WERI-Rb-1 (cell line): ENCODE data around the gene WDR93.
"Not testable (repeated sequence)": the region's sequence is repeated elsewhere in the genome, so short reads cannot be mapped to it uniquely, and the experiment has no call there.

ENCODE experiments used
- DNase-seq: peaks from one replicate; pipeline ENCODE4 v3.0.0-alpha.2; 2020
- H3K27ac ChIP-seq: fragments of 250-450 bp; sonication (Bioruptor Pico); 2 replicates; pipeline ENCODE4 v1.5.1; 2020; ENCODE audit warnings: mild to moderate bottlenecking, moderate library complexity
- H3K27me3 ChIP-seq: fragments of 250-450 bp; sonication (Bioruptor Pico); 2 replicates; pipeline ENCODE4 v1.5.1; 2021; ENCODE audit warnings: mild to moderate bottlenecking, low read depth, moderate library complexity; ENCODE audit not compliant: insufficient read depth, severe bottlenecking
- H3K36me3 ChIP-seq: fragments of 250-450 bp; sonication (Bioruptor Pico); 2 replicates; pipeline ENCODE4 v1.5.1; 2020; ENCODE audit warnings: mild to moderate bottlenecking, moderate library complexity
- H3K4me3 ChIP-seq: 2 replicates; pipeline ENCODE4 v1.5.1; 2011; ENCODE audit warnings: low read depth, mild to moderate bottlenecking, control low read depth, low read length
- H3K9me3 ChIP-seq: fragments of 250-450 bp; sonication (Bioruptor Pico); 2 replicates; pipeline ENCODE4 v1.5.1; 2021; ENCODE audit warnings: mild to moderate bottlenecking, moderate library complexity; ENCODE audit not compliant: severe bottlenecking
- CTCF ChIP-seq: IDR thresholded peaks from 2 replicates; pipeline ENCODE4 v1.5.1; 2011; ENCODE audit warnings: low read depth, mild to moderate bottlenecking, control low read depth, inconsistent platforms, low read length

Gene WDR93

GRCh38 chr15:89781891-89782618, 91.4 kb downstream of the WDR93 start:
- H3K4me3 ChIP-seq: no peak overlapping the region

GRCh38 chr15:89782619-89782950, 92.0 kb downstream of the WDR93 start:
- H3K27me3 ChIP-seq, H3K4me3 ChIP-seq, H3K9me3 ChIP-seq, DNase-seq, H3K36me3 ChIP-seq: not testable (repeated sequence)
- H3K27ac ChIP-seq: peak overlapping the region; percentile 91

More at GRCh38 chr15:89781891-89782618, 91.4 kb downstream of the WDR93 start:
- TF ChIP-seq CTCF: no peak
- no peak for DNase-seq
- Histone ChIP-seq H3K27ac (no peak overlapping the region), H3K9me3 (no peaks in the 10 kb centered on the region), H3K36me3 (no peaks in the 10 kb centered on the region), H3K27me3 (no peaks in the 10 kb centered on the region)

GRCh38 chr15:89783111-89783860, 92.7 kb downstream of the WDR93 start:
- peak overlapping the region; percentile 91 for H3K27ac ChIP-seq
- peak; percentile 97 for DNase-seq
- TF ChIP-seq CTCF: no peak

GRCh38 chr15:89783861-89784685, 93.5 kb downstream of the WDR93 start:
- no peaks in the 10 kb centered on the region for H3K27me3 ChIP-seq
- no peak overlapping the region for H3K4me3 ChIP-seq
- peaks cover 6% of the 10 kb centered on the region for H3K9me3 ChIP-seq
- H3K36me3 ChIP-seq: no peaks in the 10 kb centered on the region
- H3K27ac ChIP-seq: peak overlapping the region; percentile 91
- peak; percentile 66 for DNase-seq
- 0 out of 2 replicates have a peak, but pooled peaks have one; percentile 4 for TF ChIP-seq CTCF

More at GRCh38 chr15:89783111-89783860, 92.7 kb downstream of the WDR93 start:
- Histone ChIP-seq H3K4me3 (no peak overlapping the region), H3K36me3 (no peaks in the 10 kb centered on the region), H3K27me3 (no peaks in the 10 kb centered on the region), H3K9me3 (peaks cover 6% of the 10 kb centered on the region)

- Histone ChIP-seq H3K36me3 (no peaks in the 10 kb centered on the region), H3K27ac (peak overlapping the region; percentile 91), H3K9me3 (peaks cover 6% of the 10 kb centered on the region), H3K27me3 (no peaks in the 10 kb centered on the region), H3K4me3 (no peak overlapping the region)
- TF ChIP-seq CTCF: no peak
- no peak for DNase-seq
These were observed 94.0 kb downstream of the WDR93 start for GRCh38 chr15:89784686-89784960.

GRCh38 chr15:89785064-89785773, 94.6 kb downstream of the WDR93 start:
- Histone ChIP-seq H3K9me3 (peaks cover 6% of the 10 kb centered on the region), H3K4me3 (no peak overlapping the region), H3K27me3 (no peaks in the 10 kb centered on the region), H3K36me3 (no peaks in the 10 kb centered on the region), H3K27ac (no peak overlapping the region)
- no peak for TF ChIP-seq CTCF
- DNase-seq: no peak
